WTC11 (cell line): ENCODE results near the gene RFPL4AL1. TPM values are rescaled to one million over a fixed set of nuclear protein-coding genes. Genes with fewer than 3 reads are reported as not detected.

ENCODE experiments used
- ATAC-seq: fragments of 200-7000 bp; cut with Tn5 transposase; 2 replicates; pipeline ENCODE4 v1.10.0; 2021; ENCODE audit warnings: mild to moderate bottlenecking, moderate library complexity
- CTCF ChIA-PET: fragments of 300-600 bp; sonication (Branson Sonifier 250); formaldehyde crosslinking; loops from one replicate; lab custom pipeline; 2021; ENCODE audit warnings: antibody characterized with exemption; lab: Charles Lee
- POLR2A ChIA-PET: fragments of 350-600 bp; sonication (Branson Sonifier 250); formaldehyde crosslinking; loops from one replicate; lab custom pipeline; 2021; ENCODE audit warnings: antibody characterized with exemption; lab: Charles Lee
- DNase-seq: peaks from one replicate; pipeline ENCODE4 v3.0.0; 2021; ENCODE audit warnings: low spot score
- H3K27ac Mint-ChIP-seq: 2 replicates; pipeline ENCODE4 v1.8.0; 2021; ENCODE audit warnings: mixed read lengths
- H3K27me3 Mint-ChIP-seq: 2 replicates; pipeline ENCODE4 v1.8.0; 2021; ENCODE audit warnings: low read depth, mild to moderate bottlenecking, moderate library complexity, mixed read lengths
- H3K36me3 Mint-ChIP-seq: 2 replicates; pipeline ENCODE4 v1.8.0; 2021; ENCODE audit warnings: mixed read lengths
- H3K4me1 Mint-ChIP-seq: 2 replicates; pipeline ENCODE4 v1.8.0; 2022; ENCODE audit warnings: mixed read lengths
- H3K4me3 Mint-ChIP-seq: 2 replicates; pipeline ENCODE4 v1.8.0; 2021; ENCODE audit warnings: mild to moderate bottlenecking, moderate library complexity, mixed read lengths
- H3K9me3 Mint-ChIP-seq: 2 replicates; pipeline ENCODE4 v1.8.0; 2021; ENCODE audit warnings: mixed read lengths
- ARID4B ChIP-seq: sonication (generic); formaldehyde crosslinking; IDR thresholded peaks from 2 replicates; pipeline ENCODE4 v1.8.0; 2023; ENCODE audit warnings: missing genetic modification reagents, mild to moderate bottlenecking, borderline replicate concordance
- ATF6 ChIP-seq: sonication (generic); formaldehyde crosslinking; IDR thresholded peaks from 2 replicates; pipeline ENCODE4 v1.8.1; 2023; ENCODE audit warnings: mild to moderate bottlenecking, missing genetic modification reagents
- E2F1 ChIP-seq: sonication (generic); formaldehyde crosslinking; IDR thresholded peaks from 2 replicates; pipeline ENCODE4 v1.8.0; 2022; ENCODE audit warnings: mild to moderate bottlenecking, missing genetic modification reagents
- E2F4 ChIP-seq: sonication (generic); formaldehyde crosslinking; IDR thresholded peaks from 2 replicates; pipeline ENCODE4 v1.8.1; 2022; ENCODE audit warnings: low read depth, mild to moderate bottlenecking, moderate library complexity, missing genetic modification reagents, borderline replicate concordance
- ESRRA ChIP-seq: sonication (generic); formaldehyde crosslinking; IDR thresholded peaks from 2 replicates; pipeline ENCODE4 v1.8.1; 2022; ENCODE audit warnings: mild to moderate bottlenecking, missing genetic modification reagents, borderline replicate concordance
- FOXK1 ChIP-seq: sonication (generic); formaldehyde crosslinking; IDR thresholded peaks from 2 replicates; pipeline ENCODE4 v1.8.0; 2022; ENCODE audit warnings: mild to moderate bottlenecking, moderate library complexity, missing genetic modification reagents
- GTF2I ChIP-seq: fragments of 250-450 bp; sonication (Bioruptor Pico); conservative IDR thresholded peaks from 2 replicates; pipeline ENCODE4 v1.4.0; 2021; ENCODE audit warnings: mild to moderate bottlenecking
- IRF1 ChIP-seq: sonication (generic); formaldehyde crosslinking; IDR thresholded peaks from 2 replicates; pipeline ENCODE4 v1.8.0; 2023; ENCODE audit warnings: missing genetic modification reagents
- JUN ChIP-seq: sonication (generic); formaldehyde crosslinking; IDR thresholded peaks from 2 replicates; pipeline ENCODE4 v1.8.0; 2023; ENCODE audit warnings: mild to moderate bottlenecking, missing genetic modification reagents
- NR2C2 ChIP-seq: sonication (generic); formaldehyde crosslinking; IDR thresholded peaks from 2 replicates; pipeline ENCODE4 v1.8.0; 2022; ENCODE audit warnings: mild to moderate bottlenecking, missing genetic modification reagents
- RORB ChIP-seq: fragments of 250-450 bp; sonication (Bioruptor Pico); IDR thresholded peaks from 2 replicates; pipeline ENCODE4 v1.9.0; 2021; ENCODE audit warnings: mild to moderate bottlenecking
- SMAD4 ChIP-seq: sonication (generic); formaldehyde crosslinking; IDR thresholded peaks from 2 replicates; pipeline ENCODE4 v1.8.0; 2022; ENCODE audit warnings: mild to moderate bottlenecking, missing genetic modification reagents
- SP1 ChIP-seq: sonication (generic); formaldehyde crosslinking; conservative IDR thresholded peaks from 2 replicates; pipeline ENCODE4 v1.8.1; 2022; ENCODE audit warnings: missing genetic modification reagents
- ZNF232 ChIP-seq: sonication (generic); formaldehyde crosslinking; IDR thresholded peaks from 2 replicates; pipeline ENCODE4 v1.8.0; 2022; ENCODE audit warnings: mild to moderate bottlenecking, missing genetic modification reagents
- ZNF416 ChIP-seq: fragments of 250-450 bp; sonication (Bioruptor Pico); IDR thresholded peaks from 2 replicates; pipeline ENCODE4 v1.9.0; 2021; ENCODE audit warnings: mild to moderate bottlenecking, inconsistent platforms
- ZNF671 ChIP-seq: fragments of 250-450 bp; sonication (Bioruptor Pico); IDR thresholded peaks from 2 replicates; pipeline ENCODE4 v1.8.0; 2021; ENCODE audit warnings: mild to moderate bottlenecking
- ZSCAN18 ChIP-seq: fragments of 250-450 bp; sonication (Bioruptor Pico); IDR thresholded peaks from 2 replicates; pipeline ENCODE4 v2.1.2; 2022; ENCODE audit warnings: mild to moderate bottlenecking, moderate library complexity
- total RNA-seq: library from RNA; stranded (reverse); gene quantifications from 3 replicates; pipeline ENCODE4 v1.2.3, GENCODE V29; 2021

Gene RFPL4AL1
- total RNA-seq, 1 experiment from 2014 or later, result not detected

- no peak for TF ChIP-seq ZSCAN18
- no peak for TF ChIP-seq ZNF671 (CRISPR knock-in tag)
- no peak for TF ChIP-seq ESRRA (CRISPR knock-in tag)
- TF ChIP-seq GTF2I (CRISPR knock-in tag), result no peak
- TF ChIP-seq SP1, result no peak
- TF ChIP-seq ARID4B (CRISPR knock-in tag), result no peak
- no peak for TF ChIP-seq IRF1 (CRISPR knock-in tag)
- no peak for TF ChIP-seq RORB
- no peak for TF ChIP-seq ZNF232
- TF ChIP-seq NR2C2 (CRISPR knock-in tag), result no peak
- no peak for TF ChIP-seq JUN
- no peak for TF ChIP-seq ATF6 (CRISPR knock-in tag)
- no peak for TF ChIP-seq FOXK1 (CRISPR knock-in tag)
- TF ChIP-seq SMAD4 (CRISPR knock-in tag), result no peak
Measured at GRCh38 chr19:55811340-55811739, 42.4 kb downstream of the RFPL4AL1 start (continued).

GRCh38 chr19:55812449-55812848 is 43.5 kb downstream of the RFPL4AL1 start:
- DNase-seq, result no peak
- peaks cover 94% of the 10 kb centered on the region for H3K9me3 Mint-ChIP-seq
- CTCF ChIA-PET, result no interaction called here

More at GRCh38 chr19:55812449-55812848, 43.5 kb downstream of the RFPL4AL1 start:
- POLR2A ChIA-PET, result no interaction called here
- ATAC-seq, result no peak
- Mint-ChIP-seq H3K4me1 (no peaks in the 10 kb centered on the region), H3K27ac (no peak overlapping the region), H3K36me3 (peaks cover 77% of the 10 kb centered on the region), H3K4me3 (no peak overlapping the region), H3K27me3 (peaks cover 24% of the 10 kb centered on the region)
- TF ChIP-seq E2F1 (CRISPR knock-in tag) (no peak), IRF1 (CRISPR knock-in tag) (no peak), E2F4 (CRISPR knock-in tag) (no peak), ZNF416 (CRISPR knock-in tag) (no peak)
